GM11168 (cell line): ENCODE data around the gene CD177.
"Not testable (repeated sequence)": the region's sequence is repeated elsewhere in the genome, so short reads cannot be mapped to it uniquely, and the experiment has no call there.

Source experiments
- in situ Hi-C: fragments of 300-500 bp; cut with MboI; formaldehyde crosslinking; loops from one replicate; pipeline ENCODE4 v1.12.0; 2022; ENCODE audit warnings: low sequenced_read_pairs; ENCODE audit not compliant: unreplicated experiment

The CD177 gene

GRCh38 chr19:43331435-43332010 lies 22.0 kb upstream of the CD177 start:
- in situ Hi-C loops = no loop called here

GRCh38 chr19:43332058-43332922 lies 21.2 kb upstream of the CD177 start:
- in situ Hi-C loops = no loop called here

- in situ Hi-C loops = not testable (repeated sequence)
Measured at GRCh38 chr19:43336508-43336907, 17.0 kb upstream of the CD177 start.

- in situ Hi-C loops = no loop called here
Measured at GRCh38 chr19:43337737-43338136, 15.7 kb upstream of the CD177 start.

GRCh38 chr19:43338530-43338929 lies 15.0 kb upstream of the CD177 start:
- in situ Hi-C loops = no loop called here

- in situ Hi-C loops = not testable (repeated sequence)
Measured at GRCh38 chr19:43339243-43339930, 14.1 kb upstream of the CD177 start.

- in situ Hi-C loops = not testable (repeated sequence)
Measured at GRCh38 chr19:43340101-43340500, 13.4 kb upstream of the CD177 start.

GRCh38 chr19:43341098-43341497 lies 12.4 kb upstream of the CD177 start:
- in situ Hi-C loops = not testable (repeated sequence)

- in situ Hi-C loops = not testable (repeated sequence)
Measured at GRCh38 chr19:43342104-43342503, 11.4 kb upstream of the CD177 start.

GRCh38 chr19:43344347-43344925 lies 9.1 kb upstream of the CD177 start:
- in situ Hi-C loops = not testable (repeated sequence)

- in situ Hi-C loops = loop anchor here (5.0 kb wide), 1 partner anchor 37 kb away; no protein-coding TSS in a partner anchor
Measured at GRCh38 chr19:43349813-43350212, 3.7 kb upstream of the CD177 start.

- in situ Hi-C loops = no loop called here
Measured at GRCh38 chr19:43351998-43352746, 1.3 kb upstream of the CD177 start.

GRCh38 chr19:43354305-43354627 lies 780 bp downstream of the CD177 start:
- in situ Hi-C loops = no loop called here

- in situ Hi-C loops = not testable (repeated sequence)
Measured at GRCh38 chr19:43356749-43357148, 3.3 kb downstream of the CD177 start.

GRCh38 chr19:43362179-43362578 lies 8.7 kb downstream of the CD177 start:
- in situ Hi-C loops = no loop called here

- in situ Hi-C loops = no loop called here
Measured at GRCh38 chr19:43362745-43363144, 9.3 kb downstream of the CD177 start.

- in situ Hi-C loops = not testable (repeated sequence)
Measured at GRCh38 chr19:43365677-43366076, 12.2 kb downstream of the CD177 start.

- in situ Hi-C loops = no loop called here
Measured at GRCh38 chr19:43367822-43368221, 14.3 kb downstream of the CD177 start.

GRCh38 chr19:43368897-43369296 lies 15.4 kb downstream of the CD177 start:
- in situ Hi-C loops = not testable (repeated sequence)

GRCh38 chr19:43371909-43372308 lies 18.4 kb downstream of the CD177 start:
- in situ Hi-C loops = no loop called here
